NT2/D1 (cell line): ENCODE results near the gene EXOC3L4.
"Not testable (repeated sequence)": the region's sequence is repeated elsewhere in the genome, so short reads cannot be mapped to it uniquely, and the experiment has no call there.

Source experiments
- DNase-seq: peaks from one replicate; pipeline ENCODE4 v3.0.0-alpha.2; 2011; ENCODE audit warnings: low read depth, low spot score
- H3K27me3 ChIP-seq: 2 replicates; pipeline ENCODE4 v1.6.0; 2011; ENCODE audit warnings: mild to moderate bottlenecking; ENCODE audit not compliant: insufficient read length, insufficient read depth
- H3K36me3 ChIP-seq: 2 replicates; pipeline ENCODE4 v1.6.1; 2011; ENCODE audit warnings: mild to moderate bottlenecking, low read length, mixed read lengths; ENCODE audit not compliant: insufficient read depth, insufficient read length
- H3K4me1 ChIP-seq: 2 replicates; pipeline ENCODE4 v1.5.1; 2011; ENCODE audit not compliant: insufficient read depth, insufficient read length
- H3K4me3 ChIP-seq: 2 replicates; pipeline ENCODE4 v1.5.1; 2011; ENCODE audit warnings: low read depth; ENCODE audit not compliant: insufficient read length
- H3K9ac ChIP-seq: 2 replicates; pipeline ENCODE4 v1.6.0; 2011; ENCODE audit warnings: low read depth; ENCODE audit not compliant: insufficient read length
- H3K9me3 ChIP-seq: 2 replicates; pipeline ENCODE4 v1.5.1; 2011; ENCODE audit warnings: mild to moderate bottlenecking, low read length; ENCODE audit not compliant: insufficient read depth
- SUZ12 ChIP-seq: IDR thresholded peaks from 2 replicates; pipeline ENCODE4 v1.6.1; 2011; ENCODE audit not compliant: insufficient read length, insufficient read depth; ENCODE audit errors: extremely low read depth
- YY1 ChIP-seq: IDR thresholded peaks from 2 replicates; pipeline ENCODE4 v1.6.1; 2011; ENCODE audit not compliant: insufficient read length, insufficient read depth
- ZNF274 ChIP-seq: IDR thresholded peaks from 2 replicates; pipeline ENCODE4 v1.6.1; 2011; ENCODE audit warnings: mild to moderate bottlenecking, low read depth, low read length

EXOC3L4 gene

DNA sequence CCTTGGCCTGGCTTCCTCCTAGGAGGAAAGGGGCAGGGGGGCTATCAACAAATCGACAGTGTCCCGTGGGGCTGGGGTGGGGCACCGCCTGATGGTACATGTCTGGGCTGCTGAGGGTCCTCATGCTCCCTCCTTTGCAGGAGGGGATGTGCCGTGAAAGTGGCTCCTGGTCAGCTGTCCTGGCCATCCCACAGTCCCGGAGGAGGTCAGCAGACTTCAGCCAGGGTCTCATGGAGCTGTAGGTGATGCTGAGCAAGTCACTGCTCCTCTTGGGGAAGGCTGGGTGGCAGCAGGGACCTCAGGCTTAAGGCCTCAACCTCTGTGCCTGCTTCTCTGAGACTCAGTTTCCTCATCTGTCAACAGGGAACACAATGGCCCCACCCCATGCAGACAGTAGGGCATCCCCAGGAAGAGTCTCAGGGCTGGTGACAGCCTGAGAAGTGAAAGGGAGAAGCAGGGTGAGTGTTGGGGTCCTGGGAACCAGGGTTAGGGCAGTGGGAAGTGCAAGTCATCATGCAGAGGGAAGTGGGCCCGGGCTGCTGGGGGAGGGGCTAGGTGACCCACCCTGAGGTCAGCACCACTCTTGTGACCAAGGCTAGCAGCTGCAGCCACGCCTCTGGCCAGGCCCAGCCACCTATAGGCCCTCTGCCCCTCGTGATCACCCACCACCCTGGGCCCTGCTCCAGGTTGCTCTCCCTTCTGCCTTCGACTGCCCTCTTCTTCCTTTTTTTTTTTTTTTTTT is 24.3 kb downstream of the EXOC3L4 start:
- Histone ChIP-seq H3K4me3 (no peak overlapping the region), H3K9me3 (no peaks in the 10 kb centered on the region), H3K27me3 (no peaks in the 10 kb centered on the region), H3K36me3 (no peaks in the 10 kb centered on the region), H3K9ac (no peak overlapping the region), H3K4me1 (peaks cover 7% of the 10 kb centered on the region)
- TF ChIP-seq ZNF274 = no peak
- TF ChIP-seq SUZ12 = no peak
- no peak for TF ChIP-seq YY1
- no peak for DNase-seq

DNA sequence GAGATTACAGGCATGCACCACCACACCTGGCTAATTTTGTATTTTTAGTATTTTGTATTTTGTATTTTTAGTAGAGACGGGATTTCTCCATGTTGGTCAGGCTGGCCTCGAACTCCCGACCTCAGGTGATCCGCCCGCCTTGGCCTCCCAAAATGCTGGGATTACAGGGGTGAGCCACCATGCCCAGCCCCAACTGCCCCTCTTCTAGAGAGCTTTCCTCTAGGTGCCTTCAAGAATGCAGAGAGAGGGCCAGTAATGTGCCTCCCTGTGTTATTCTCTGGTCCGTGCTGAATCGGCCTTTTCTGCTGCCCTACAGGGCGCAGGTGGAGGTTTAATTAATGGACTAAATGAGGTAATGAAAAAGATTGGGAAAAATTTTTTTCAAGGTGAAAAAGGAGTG is 25.0 kb downstream of the EXOC3L4 start:
- H3K27me3 ChIP-seq, H3K4me1 ChIP-seq, H3K9me3 ChIP-seq, H3K4me3 ChIP-seq, DNase-seq, H3K9ac ChIP-seq, H3K36me3 ChIP-seq: not testable (repeated sequence)

DNA sequence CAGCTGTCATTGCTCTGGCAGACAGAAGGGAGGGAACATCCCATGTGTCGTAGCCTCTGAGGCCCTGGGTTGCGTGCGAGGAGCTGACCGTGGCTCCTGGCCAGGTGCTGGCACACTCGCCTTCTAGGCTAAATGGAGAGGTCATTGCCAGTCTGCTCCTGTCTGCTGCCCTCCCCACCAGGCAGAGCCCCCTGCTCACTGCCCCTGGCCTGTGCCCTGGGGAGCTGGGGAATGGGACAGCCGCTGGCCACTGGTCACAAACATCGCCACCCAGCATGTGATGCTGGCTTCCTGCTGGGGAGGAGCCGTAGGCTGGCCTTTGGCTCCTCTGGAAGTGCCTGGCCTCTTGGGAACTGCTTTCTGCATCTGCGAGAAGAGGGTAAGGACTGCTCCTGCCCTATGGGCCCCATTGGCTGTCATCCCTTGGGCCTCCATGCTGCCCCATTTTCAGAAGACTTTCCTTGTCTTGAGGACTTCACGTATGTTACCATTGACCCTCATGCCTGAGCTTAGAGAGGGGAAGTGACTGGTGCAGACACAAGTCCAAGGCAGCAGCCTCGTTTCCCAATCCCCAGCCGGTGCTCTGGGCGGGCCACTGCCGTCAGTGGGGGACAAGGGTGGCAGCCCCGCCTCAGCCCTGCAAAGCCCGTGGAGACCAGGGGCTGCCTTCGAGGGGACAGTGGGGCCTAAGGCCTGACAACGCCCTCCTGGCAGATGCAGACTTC is 26.8 kb downstream of the EXOC3L4 start:
- H3K9ac ChIP-seq = no peak overlapping the region

DNA sequence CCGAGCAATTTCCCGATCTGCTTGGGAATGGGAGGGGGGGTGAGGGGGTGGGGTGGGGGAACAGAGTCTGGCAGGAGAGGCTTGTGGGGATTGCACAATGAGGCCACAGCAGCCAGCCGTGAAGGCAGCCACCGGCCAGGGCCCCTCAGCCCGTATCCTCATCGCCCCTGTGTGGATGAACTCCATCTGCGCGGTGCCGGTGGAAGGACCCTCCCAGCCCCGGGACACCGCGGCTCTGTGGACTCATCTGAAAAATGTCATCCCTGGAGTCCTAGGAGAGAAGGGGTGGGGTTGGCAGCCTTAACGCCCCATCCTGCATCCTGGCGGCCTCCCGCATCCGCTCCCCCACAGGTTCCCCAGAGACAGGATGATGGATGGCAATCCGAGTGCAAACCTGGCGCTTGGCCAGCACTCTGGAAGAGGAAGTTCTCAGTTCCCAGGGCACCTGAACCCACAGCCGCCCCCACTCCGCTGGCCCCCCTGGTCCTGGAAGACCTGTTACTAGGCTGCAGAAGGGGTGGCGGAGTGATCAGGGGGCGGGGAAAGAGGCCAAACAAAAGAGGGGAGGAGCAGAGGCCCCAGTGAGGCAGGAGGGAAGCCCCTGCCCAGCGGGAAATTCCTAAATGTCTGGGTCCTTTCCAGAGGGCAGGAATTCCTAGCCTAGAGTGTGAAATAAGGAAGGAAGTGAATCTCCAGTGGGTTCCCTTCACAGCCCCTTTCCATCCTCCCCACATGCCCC is 27.5 kb downstream of the EXOC3L4 start:
- peak overlapping the region; percentile 76 for H3K9ac ChIP-seq
- TF ChIP-seq YY1 (no peak), SUZ12 (no peak), ZNF274 (no peak)
- H3K9me3 ChIP-seq = no peaks in the 10 kb centered on the region
- H3K4me3 ChIP-seq = peak overlapping the region; percentile 32
- H3K36me3 ChIP-seq = peaks cover 18% of the 10 kb centered on the region
- H3K4me1 ChIP-seq = peaks cover 8% of the 10 kb centered on the region
- H3K27me3 ChIP-seq = no peaks in the 10 kb centered on the region
- DNase-seq = no peak

More for the DNA sequence above, 26.8 kb downstream of the EXOC3L4 start:
- Histone ChIP-seq H3K9me3 (no peaks in the 10 kb centered on the region), H3K27me3 (no peaks in the 10 kb centered on the region), H3K4me3 (no peak overlapping the region), H3K36me3 (peaks cover 13% of the 10 kb centered on the region), H3K4me1 (peaks cover 8% of the 10 kb centered on the region)
- TF ChIP-seq YY1 (no peak), SUZ12 (no peak), ZNF274 (no peak)
- DNase-seq = no peak

DNA sequence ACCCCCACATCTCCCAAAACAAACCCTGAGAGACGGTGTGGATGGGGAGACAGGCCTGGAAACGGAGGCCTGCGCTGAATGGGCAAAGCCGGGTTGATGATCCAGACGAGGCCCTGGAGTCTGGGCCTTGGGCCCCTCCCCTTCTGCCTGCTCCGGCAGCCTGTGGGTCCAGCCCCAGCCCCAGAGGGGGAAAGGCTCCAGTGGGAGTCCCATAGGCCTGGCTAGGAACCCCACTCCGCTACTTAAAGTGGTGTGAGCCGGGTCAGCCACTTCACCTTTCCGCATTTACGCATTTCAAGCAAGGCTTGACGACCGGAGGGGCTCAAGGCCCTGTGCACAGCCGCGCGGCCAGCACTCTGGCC is 28.0 kb downstream of the EXOC3L4 start:
- no peaks in the 10 kb centered on the region for H3K9me3 ChIP-seq
- TF ChIP-seq SUZ12 (no peak), ZNF274 (no peak), YY1 (no peak)
- peaks cover 8% of the 10 kb centered on the region for H3K4me1 ChIP-seq
- peak overlapping the region; percentile 32 for H3K4me3 ChIP-seq
- DNase-seq = no peak
- peaks cover 22% of the 10 kb centered on the region for H3K36me3 ChIP-seq
- H3K27me3 ChIP-seq = no peaks in the 10 kb centered on the region
- peak overlapping the region; percentile 76 for H3K9ac ChIP-seq

DNA sequence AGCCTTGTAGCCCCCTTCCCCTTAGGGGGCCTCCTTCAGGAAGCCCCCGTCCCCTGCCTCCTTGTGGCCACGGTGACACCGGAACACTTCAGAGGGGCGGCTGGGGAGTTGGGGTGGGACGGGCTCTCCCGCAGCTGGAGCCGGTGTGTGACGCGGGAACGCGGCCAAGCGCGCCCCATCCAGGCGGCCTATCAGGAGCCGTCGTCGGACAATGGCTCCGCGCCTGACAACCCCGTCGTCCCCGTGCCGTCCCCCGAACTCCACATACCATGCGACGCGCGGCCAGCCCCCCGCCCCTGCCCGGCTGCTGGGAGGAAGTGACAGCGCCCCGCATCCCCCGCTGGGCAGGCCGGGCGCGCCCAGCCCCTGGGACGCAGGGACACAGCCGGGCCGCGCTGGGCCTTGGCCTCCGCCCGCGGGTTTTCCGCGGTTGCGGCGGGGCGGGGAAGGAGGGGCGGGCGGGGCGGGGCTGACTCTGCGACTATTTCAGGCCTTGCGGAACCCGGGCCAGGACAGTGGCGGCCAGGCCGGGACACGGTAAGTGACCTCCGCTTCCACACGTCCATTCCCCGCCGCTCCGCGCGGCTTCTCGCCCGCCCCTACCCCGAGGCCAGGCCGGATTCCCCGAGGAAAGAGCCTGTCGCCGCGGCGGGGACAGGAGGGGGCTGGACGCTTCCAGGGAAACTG is 28.6 kb downstream of the EXOC3L4 start, which contains the start of gene TNFAIP2:
Gene TNFAIP2, plus strand, starts transcription at position 515 of the 687 bp plus-strand sequence. CDS start 2,997 bp downstream, outside the sequence.
- Histone ChIP-seq H3K9me3 (no peaks in the 10 kb centered on the region), H3K4me3 (peak within 1 kb of the TSS; percentile 46), H3K4me1 (peaks cover 8% of the 10 kb centered on the region), H3K9ac (peak within 1 kb of the TSS; percentile 76), H3K27me3 (no peaks in the 10 kb centered on the region), H3K36me3 (peaks cover 27% of the 10 kb centered on the region)
- TF ChIP-seq SUZ12 = no peak
- TF ChIP-seq ZNF274 = no peak
- no peak for TF ChIP-seq YY1
- no peak for DNase-seq
